ENCODE measurements around the gene TMEM158. TPM values are rescaled to one million over a fixed set of nuclear protein-coding genes. Genes with fewer than 3 reads are reported as not detected.

The TMEM158 gene
- polyA plus RNA-seq, 1 of the 3 experiments (the other 2 are of a cell fraction) = 76.4 TPM

DNA sequence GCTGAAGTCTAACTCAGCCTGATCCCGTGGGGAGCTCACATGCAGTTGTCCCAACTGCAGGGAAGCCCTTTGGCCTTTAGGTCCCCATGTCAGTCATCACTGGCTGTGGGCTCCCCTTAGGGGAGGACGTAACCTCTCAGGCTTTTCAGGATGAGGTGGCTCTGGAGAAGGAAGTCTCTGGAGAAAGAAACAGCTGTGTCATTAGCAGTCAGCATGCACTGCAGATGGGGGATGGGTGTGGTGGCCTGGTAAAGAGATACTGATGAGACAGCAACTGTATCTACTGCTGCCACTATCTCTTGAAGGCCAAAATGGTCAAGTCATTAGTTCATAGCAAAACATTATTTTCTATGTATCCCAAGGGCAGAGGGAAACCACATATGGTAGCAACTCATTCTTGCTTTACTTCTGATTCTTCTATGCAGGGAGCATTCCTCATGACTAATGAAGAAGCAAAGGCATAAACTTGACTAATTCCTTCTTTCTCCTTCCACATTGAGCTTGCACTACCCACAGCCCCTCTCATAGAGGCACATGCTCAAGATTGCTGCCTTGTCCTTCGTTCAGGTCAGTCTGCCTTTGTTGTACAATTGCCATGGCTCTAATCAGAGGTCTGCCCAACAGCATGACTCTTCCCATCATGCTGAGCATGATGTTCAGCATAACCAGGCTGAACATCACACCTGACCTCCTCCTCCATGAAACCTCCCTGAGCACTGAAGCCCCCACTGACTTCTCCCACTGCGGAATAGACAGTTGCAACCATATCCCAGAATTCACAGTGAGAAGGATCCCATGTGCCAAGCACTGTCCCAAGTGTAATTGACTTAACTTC, 47.8 kb upstream of the TMEM158 start (continued):
- TF ChIP-seq EZH2phosphoT487 (IDR thresholded peaks at IDR 0.05; ENCODE audit: borderline replicate concordance, low read depth) (no peak), SIN3A (IDR thresholded peaks at IDR 0.05; ENCODE audit: borderline replicate concordance, low read depth, low read length) (no peak), FOXM1 (IDR thresholded peaks at IDR 0.05; ENCODE audit: low read depth) (no peak), RXRA (IDR thresholded peaks at IDR 0.05; ENCODE audit: borderline replicate concordance, low read depth) (no peak), GATA2 (CRISPR knock-in tag; IDR thresholded peaks at IDR 0.05) (no peak), NFIC (IDR thresholded peaks at IDR 0.05; ENCODE audit: borderline replicate concordance) (no peak), GABPA (IDR thresholded peaks at IDR 0.05; ENCODE audit: low read depth) (no peak), RAD21 (IDR thresholded peaks at IDR 0.05; ENCODE audit: low read length) (no peak), SMC3 (IDR thresholded peaks at IDR 0.05; ENCODE audit: low read depth, low read length) (no peak), FOXJ3 (CRISPR knock-in tag; IDR thresholded peaks at IDR 0.05) (no peak)

DNA sequence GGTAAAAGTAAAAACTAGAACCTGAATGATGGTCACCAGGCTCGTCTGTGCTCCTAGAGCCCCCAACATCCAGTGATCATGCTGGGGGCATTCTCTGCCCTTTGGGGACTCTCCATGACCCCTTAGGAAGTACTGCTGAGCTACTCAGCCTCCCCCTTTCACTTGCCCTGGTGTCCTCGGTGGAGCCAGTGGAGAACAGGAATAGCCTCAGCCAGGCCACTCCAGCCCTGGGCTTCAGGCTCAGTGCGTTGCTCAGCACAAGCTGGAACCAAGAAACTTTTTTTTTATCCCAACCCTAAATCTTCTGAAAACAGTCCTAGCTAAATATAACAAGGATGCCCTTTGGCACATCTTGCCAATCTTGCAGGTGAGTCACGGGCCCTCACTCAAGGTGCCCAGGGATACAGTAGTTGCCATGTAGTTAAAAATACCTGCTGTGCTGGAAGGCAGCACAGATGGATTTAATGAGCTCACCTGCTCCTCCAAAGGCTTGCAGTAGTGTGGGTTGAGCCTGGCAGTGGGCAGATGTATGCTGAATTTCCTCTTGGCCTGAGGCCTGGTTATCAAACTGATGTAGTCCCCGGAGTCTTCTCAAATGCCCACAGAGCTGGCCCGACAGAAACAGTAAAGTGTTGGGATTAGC, 46.9 kb upstream of the TMEM158 start:
- H3K9me3 ChIP-seq = peaks cover 9% of the 10 kb centered on the region; the same call in 1 of the 2 replicates
- H3K27me3 ChIP-seq (ENCODE audit: insufficient read depth) = no peaks in the 10 kb centered on the region
- no peak for TF ChIP-seq FOXM1 (IDR thresholded peaks at IDR 0.05; ENCODE audit: low read depth)
- TF ChIP-seq, protein P1, sequence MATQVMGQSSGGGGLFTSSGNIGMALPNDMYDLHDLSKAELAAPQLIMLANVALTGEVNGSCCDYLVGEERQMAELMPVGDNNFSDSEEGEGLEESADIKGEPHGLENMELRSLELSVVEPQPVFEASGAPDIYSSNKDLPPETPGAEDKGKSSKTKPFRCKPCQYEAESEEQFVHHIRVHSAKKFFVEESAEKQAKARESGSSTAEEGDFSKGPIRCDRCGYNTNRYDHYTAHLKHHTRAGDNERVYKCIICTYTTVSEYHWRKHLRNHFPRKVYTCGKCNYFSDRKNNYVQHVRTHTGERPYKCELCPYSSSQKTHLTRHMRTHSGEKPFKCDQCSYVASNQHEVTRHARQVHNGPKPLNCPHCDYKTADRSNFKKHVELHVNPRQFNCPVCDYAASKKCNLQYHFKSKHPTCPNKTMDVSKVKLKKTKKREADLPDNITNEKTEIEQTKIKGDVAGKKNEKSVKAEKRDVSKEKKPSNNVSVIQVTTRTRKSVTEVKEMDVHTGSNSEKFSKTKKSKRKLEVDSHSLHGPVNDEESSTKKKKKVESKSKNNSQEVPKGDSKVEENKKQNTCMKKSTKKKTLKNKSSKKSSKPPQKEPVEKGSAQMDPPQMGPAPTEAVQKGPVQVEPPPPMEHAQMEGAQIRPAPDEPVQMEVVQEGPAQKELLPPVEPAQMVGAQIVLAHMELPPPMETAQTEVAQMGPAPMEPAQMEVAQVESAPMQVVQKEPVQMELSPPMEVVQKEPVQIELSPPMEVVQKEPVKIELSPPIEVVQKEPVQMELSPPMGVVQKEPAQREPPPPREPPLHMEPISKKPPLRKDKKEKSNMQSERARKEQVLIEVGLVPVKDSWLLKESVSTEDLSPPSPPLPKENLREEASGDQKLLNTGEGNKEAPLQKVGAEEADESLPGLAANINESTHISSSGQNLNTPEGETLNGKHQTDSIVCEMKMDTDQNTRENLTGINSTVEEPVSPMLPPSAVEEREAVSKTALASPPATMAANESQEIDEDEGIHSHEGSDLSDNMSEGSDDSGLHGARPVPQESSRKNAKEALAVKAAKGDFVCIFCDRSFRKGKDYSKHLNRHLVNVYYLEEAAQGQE (IDR thresholded peaks at IDR 0.05; ENCODE audit: low read depth, low read length) = no peak
- TF ChIP-seq, protein P2, sequence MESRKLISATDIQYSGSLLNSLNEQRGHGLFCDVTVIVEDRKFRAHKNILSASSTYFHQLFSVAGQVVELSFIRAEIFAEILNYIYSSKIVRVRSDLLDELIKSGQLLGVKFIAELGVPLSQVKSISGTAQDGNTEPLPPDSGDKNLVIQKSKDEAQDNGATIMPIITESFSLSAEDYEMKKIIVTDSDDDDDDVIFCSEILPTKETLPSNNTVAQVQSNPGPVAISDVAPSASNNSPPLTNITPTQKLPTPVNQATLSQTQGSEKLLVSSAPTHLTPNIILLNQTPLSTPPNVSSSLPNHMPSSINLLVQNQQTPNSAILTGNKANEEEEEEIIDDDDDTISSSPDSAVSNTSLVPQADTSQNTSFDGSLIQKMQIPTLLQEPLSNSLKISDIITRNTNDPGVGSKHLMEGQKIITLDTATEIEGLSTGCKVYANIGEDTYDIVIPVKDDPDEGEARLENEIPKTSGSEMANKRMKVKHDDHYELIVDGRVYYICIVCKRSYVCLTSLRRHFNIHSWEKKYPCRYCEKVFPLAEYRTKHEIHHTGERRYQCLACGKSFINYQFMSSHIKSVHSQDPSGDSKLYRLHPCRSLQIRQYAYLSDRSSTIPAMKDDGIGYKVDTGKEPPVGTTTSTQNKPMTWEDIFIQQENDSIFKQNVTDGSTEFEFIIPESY (IDR thresholded peaks at IDR 0.05; ENCODE audit: borderline replicate concordance, low read depth) = no peak
- TF ChIP-seq SMC3 (IDR thresholded peaks at IDR 0.05; ENCODE audit: low read depth, low read length) = no peak
- TF ChIP-seq RAD21 (IDR thresholded peaks at IDR 0.05; ENCODE audit: low read length) = no peak
- TF ChIP-seq JUND (IDR thresholded peaks at IDR 0.05) = no peak
- TF ChIP-seq TCF12 (IDR thresholded peaks at IDR 0.05) = no peak
- no peak for TF ChIP-seq SIN3A (IDR thresholded peaks at IDR 0.05; ENCODE audit: borderline replicate concordance, low read depth, low read length)
- no peak for TF ChIP-seq RFX5 (IDR thresholded peaks at IDR 0.05; ENCODE audit: low read length)
- TF ChIP-seq RXRA (IDR thresholded peaks at IDR 0.05; ENCODE audit: borderline replicate concordance, low read depth) = no peak
- TF ChIP-seq MXI1 (IDR thresholded peaks at IDR 0.05; ENCODE audit: low read depth, low read length) = no peak
- TF ChIP-seq TAF1 (IDR thresholded peaks at IDR 0.05; ENCODE audit: borderline replicate concordance, low read depth, low read length) = no peak
- TF ChIP-seq FOXJ3 (CRISPR knock-in tag; IDR thresholded peaks at IDR 0.05) = no peak
- no peak for TF ChIP-seq CHD2 (IDR thresholded peaks at IDR 0.05; ENCODE audit: low read length, partially characterized antibody)
- no peak for TF ChIP-seq EP300 (IDR thresholded peaks at IDR 0.05; ENCODE audit: borderline replicate concordance in 1 of 2, low read depth in 1 of 2, low read length in 1 of 2)
- TF ChIP-seq NRF1 (IDR thresholded peaks at IDR 0.05; ENCODE audit: low read depth, low read length) = no peak
- TF ChIP-seq, protein P3, sequence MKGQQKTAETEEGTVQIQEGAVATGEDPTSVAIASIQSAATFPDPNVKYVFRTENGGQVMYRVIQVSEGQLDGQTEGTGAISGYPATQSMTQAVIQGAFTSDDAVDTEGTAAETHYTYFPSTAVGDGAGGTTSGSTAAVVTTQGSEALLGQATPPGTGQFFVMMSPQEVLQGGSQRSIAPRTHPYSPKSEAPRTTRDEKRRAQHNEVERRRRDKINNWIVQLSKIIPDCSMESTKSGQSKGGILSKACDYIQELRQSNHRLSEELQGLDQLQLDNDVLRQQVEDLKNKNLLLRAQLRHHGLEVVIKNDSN (IDR thresholded peaks at IDR 0.05; ENCODE audit: borderline replicate concordance, low read depth) = no peak
- TF ChIP-seq, protein P4, sequence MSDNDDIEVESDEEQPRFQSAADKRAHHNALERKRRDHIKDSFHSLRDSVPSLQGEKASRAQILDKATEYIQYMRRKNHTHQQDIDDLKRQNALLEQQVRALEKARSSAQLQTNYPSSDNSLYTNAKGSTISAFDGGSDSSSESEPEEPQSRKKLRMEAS (IDR thresholded peaks at IDR 0.05; ENCODE audit: low read depth) = no peak
- WGBS (ENCODE audit: low lambda C conversion rate) = 59% methylated on average over 6 of the region's 6 CpGs
- CTCF ChIA-PET = interaction anchor here (0.6 to 1.5 kb wide), 2 partner anchors 12 to 122 kb away, joined by 3 to 7 read pairs; no protein-coding TSS in a partner anchor
- no peaks in the 10 kb centered on the region for H3K4me1 ChIP-seq (ENCODE audit: control insufficient read depth in 1 of 2, insufficient read depth in 2 of 2, low read depth in 1 of 2, low read length in 1 of 2)
- no peak overlapping the region for H3K27ac ChIP-seq (ENCODE audit: low read depth in 2 of 2, low read length in 1 of 2)
- H4K20me1 ChIP-seq (ENCODE audit: insufficient read depth) = no peaks in the 10 kb centered on the region
- H3K79me2 ChIP-seq (ENCODE audit: insufficient read depth) = no peaks in the 10 kb centered on the region
- no peaks in the 10 kb centered on the region for H3K36me3 ChIP-seq (replicated peaks in 1 of 2; ENCODE audit: control insufficient read depth in 1 of 2, insufficient read depth in 2 of 2, low read length in 1 of 2)
- no peaks in the 10 kb centered on the region for H3F3A ChIP-seq (replicated peaks; ENCODE audit: insufficient read depth)
- no peak overlapping the region for H2AFZ ChIP-seq (ENCODE audit: low read depth)
- DNase-seq = no peak
- no peak overlapping the region for H3K9ac ChIP-seq
- POLR2A ChIA-PET = no interaction called here
- no peaks in the 10 kb centered on the region for H3K9me2 ChIP-seq
- no peak overlapping the region for H3K4me2 ChIP-seq
- no peak overlapping the region for H3K4me3 ChIP-seq (ENCODE audit: low read depth in 2 of 2, low read length in 1 of 2)

Data from SK-N-SH (cell line).